Endometrial microvascular endothelial cells (primary cell): ENCODE results near the gene PSMB11. TPM values are rescaled to one million over a fixed set of nuclear protein-coding genes. Genes with fewer than 3 reads are reported as not detected.

ENCODE experiments used
- total RNA-seq: library from RNA; depleted of rRNA; stranded (reverse); fragments of >200 nt; gene quantifications from one replicate; pipeline ENCODE4 v1.2.3, GENCODE V29; 2015; ENCODE audit errors: inconsistent ontology term

Gene PSMB11
- total RNA-seq, 1 donor from 2014 or later, result not detected

Other genes starting within 250 kb of the PSMB11 start
- 20.1 TPM for gene SLC7A7, start 226.8 kb upstream of the PSMB11 start, total RNA-seq
- gene MRPL52, start 212.3 kb upstream of the PSMB11 start, total RNA-seq, result 310 TPM
- gene MMP14, start 205.6 kb upstream of the PSMB11 start, total RNA-seq, result 416 TPM
- 136 TPM for gene LRP10, start 170.5 kb upstream of the PSMB11 start, total RNA-seq
- gene REM2, start 159.0 kb upstream of the PSMB11 start, total RNA-seq, result not detected
- gene RBM23, start 123.1 kb upstream of the PSMB11 start, total RNA-seq, result 112 TPM
- 91.2 TPM for gene PRMT5, start 112.8 kb upstream of the PSMB11 start, total RNA-seq
- gene HAUS4, start 85.1 kb upstream of the PSMB11 start, total RNA-seq, result 72.8 TPM
- 62.3 TPM for gene AJUBA, start 59.7 kb upstream of the PSMB11 start, total RNA-seq
- gene C14orf93, start 32.1 kb upstream of the PSMB11 start, total RNA-seq, result 7.4 TPM
- gene PSMB5, start 7.3 kb upstream of the PSMB11 start, total RNA-seq, result 352 TPM
- gene CDH24, start 15.3 kb downstream of the PSMB11 start, total RNA-seq, result 17.2 TPM
- 75.6 TPM for gene ACIN1, start 52.9 kb downstream of the PSMB11 start, total RNA-seq
- gene C14orf119, start 53.3 kb downstream of the PSMB11 start, total RNA-seq, result 51.6 TPM
- gene CIROP, start 62.8 kb downstream of the PSMB11 start, total RNA-seq, result not detected
- not detected for gene CEBPE, start 77.0 kb downstream of the PSMB11 start, total RNA-seq
- 0.37 TPM for gene SLC7A8, start 141.4 kb downstream of the PSMB11 start, total RNA-seq
- gene RNF212B, start 195.7 kb downstream of the PSMB11 start, total RNA-seq, result not detected
- 8.3 TPM for gene HOMEZ, start 243.9 kb downstream of the PSMB11 start, total RNA-seq